NCI-H69 (cell line): ENCODE results near the gene NTRK2.

Source experiments
- DNase-seq: peaks from one replicate; lab custom pipeline; 2025; lab: John Stamatoyannopoulos, UW

Gene NTRK2

DNA sequence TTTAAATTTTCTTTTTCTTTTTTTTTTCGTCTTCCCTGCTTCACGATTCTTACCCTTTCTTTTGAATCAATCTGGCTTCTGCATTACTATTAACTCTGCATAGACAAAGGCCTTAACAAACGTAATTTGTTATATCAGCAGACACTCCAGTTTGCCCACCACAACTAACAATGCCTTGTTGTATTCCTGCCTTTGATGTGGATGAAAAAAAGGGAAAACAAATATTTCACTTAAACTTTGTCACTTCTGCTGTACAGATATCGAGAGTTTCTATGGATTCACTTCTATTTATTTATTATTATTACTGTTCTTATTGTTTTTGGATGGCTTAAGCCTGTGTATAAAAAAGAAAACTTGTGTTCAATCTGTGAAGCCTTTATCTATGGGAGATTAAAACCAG, 352.2 kb downstream of the NTRK2 start:
- DNase-seq, result no peak

DNA sequence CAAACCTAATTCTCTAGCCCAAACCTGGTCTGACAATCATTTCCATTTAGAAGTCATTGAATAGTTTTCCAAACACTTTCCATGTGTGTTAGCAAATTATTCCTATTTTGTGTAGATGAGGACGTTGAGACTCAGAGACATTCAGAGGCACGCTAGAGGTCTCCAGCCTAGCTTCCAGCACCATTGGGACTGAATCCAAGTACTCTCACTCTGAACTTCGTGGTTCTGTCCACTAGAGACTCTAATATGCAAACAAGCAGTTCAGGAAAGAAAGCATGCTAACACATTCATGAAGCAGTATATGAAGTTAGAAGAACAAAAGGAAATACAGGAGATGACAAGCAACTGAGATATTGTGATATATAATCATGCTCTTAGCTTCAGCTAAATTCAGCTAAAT, 354.8 kb downstream of the NTRK2 start:
- DNase-seq, result no peak

DNA sequence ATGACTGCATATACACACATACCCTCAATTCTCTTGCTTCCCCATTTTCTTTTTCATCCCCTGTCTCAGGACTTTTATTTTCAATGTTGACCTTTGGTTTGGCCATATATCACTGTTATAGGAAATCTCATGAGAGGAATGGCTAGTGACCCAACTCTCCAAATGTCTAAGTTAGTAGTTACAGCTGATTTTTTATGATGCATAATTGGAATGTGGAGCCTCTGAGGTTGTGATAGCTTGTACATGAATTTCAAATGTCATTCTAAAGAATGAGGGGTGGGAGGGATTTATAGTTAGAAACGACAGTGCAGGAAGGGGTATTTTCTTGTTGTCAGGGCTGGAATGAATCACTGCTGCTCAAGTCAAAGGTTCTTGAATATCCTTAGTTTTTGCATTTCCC, 356.1 kb downstream of the NTRK2 start:
- DNase-seq, result no peak

DNA sequence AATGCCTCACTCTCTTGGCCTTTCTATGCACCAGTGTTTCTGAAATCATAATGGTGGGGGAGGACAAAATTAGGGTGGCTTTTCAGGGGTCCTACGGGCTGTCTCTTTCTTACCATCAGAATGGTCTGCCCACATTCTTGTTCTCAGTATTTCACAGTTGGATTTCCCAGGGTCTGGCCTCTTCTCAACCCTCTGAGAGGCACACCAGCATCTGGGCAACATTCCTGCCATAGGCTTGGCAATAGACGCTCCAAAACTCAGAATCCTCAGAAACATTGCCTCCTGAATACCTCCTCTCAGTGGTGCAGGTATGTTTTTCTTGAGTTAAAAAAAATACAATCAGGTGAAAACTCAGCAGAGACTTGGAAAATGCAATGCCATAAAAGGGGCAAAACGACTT, 358.3 kb downstream of the NTRK2 start:
- no peak for DNase-seq

DNA sequence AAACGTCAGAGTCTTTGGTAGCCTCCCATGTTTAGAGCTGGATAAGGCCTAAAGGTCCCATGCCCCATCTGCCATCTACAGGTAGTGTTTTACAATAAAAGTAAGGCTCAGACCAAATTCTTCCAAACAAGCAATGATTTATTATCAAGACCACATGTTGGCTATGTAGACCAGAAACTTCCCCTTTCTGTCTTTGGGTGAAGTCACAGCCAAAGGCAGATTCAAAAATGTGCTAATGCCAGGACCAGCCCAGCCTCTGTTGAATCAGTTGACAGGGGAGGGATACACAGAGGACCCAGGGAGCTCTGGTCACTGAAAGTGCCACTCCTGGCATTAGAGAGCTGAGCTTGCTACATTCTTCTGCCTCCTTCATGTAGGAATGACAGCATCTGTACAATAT, 360.8 kb downstream of the NTRK2 start:
- DNase-seq, result peak; percentile 6

DNA sequence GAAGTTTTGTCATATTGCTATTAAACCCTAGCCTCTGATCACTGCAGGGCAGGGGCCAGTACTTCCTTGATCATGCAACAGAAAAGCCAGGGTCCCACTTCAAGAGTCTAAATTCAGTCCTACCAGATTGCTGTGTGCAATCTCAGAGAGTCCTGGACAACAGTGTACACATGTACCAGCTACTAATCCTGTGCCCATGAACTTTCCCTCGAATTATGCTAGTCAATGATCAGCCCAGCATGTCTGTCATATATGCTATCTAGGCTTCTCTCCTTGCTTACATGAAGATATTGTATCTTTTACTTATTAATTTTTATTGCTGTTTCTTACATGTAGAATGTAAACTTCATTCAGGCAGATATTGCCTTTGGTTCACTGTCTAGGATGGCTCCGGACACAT, 367.0 kb downstream of the NTRK2 start:
- no peak for DNase-seq

DNA sequence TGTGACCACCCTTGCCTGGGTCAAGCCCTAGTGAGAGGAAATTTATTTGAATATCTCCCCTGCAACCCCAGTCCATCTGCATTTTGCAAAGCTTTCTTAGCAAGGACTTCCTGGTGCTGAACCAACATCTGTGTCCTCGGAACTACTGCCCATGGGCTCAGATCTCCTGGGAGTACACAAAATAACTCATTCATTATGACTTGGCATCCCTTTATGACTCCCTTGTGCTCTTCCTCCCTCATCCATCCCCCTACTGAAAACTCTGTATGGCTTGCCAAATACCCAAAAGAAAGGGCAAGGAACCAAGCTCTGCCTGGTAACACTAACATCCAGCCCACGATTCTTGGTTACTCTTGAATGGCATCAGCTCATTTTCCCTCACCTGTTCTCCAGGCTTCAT, 368.5 kb downstream of the NTRK2 start:
- no peak for DNase-seq

DNA sequence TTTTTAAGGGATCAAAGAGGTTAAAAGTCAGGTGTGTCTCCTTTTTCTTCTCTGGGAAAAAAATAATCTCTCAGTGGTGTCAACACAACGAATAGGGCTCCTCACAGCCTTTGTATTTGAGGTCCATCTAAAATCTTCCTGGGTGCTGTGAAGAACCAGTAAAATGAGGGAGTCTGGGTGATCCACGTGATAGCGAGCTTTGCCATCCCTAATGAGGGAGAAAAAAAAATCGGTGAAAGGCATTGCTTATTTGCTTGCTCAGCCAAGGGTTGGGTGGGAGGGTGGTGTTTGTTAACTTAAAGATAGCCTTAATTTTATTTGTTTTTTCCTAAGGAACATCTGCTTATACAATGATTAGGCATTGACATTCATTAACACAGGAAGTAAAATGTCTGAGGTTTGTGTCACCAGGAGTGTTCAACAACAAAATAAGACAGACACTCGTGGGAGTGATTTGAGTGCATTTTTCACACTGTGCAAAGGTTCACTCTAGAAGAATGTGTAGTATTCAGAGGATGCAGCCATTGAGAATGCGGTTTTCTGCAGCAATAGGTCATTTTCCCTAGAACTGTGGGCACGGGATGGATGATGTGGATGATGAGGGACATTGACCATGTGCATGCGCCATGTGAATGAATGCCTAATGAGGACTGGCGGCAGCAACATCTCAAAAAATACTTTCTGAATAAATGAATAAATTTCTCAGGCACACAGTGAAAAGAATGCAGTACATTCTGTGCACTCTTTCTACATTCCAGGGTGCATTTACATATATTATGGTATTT, 369.5 kb downstream of the NTRK2 start:
- no peak for DNase-seq

DNA sequence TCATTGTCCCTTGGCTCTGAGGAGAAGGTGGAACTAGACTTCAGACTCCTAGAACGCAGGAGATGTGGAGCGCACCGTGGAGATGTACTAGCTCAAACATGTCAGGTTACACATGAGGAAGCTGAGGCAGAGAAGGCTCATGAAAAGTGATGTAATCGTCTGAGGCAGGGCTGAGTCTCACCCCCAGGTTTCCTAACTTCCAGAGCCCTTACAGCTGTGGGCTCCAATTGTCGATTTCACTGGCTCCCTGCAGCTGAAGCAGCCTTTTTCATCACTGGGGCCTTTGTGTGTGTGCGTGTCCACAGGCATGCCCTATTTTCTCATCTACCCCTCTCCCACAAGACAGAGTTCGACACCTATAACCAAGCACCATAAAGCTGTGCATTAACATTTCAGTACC, 370.6 kb downstream of the NTRK2 start:
- DNase-seq, result no peak

DNA sequence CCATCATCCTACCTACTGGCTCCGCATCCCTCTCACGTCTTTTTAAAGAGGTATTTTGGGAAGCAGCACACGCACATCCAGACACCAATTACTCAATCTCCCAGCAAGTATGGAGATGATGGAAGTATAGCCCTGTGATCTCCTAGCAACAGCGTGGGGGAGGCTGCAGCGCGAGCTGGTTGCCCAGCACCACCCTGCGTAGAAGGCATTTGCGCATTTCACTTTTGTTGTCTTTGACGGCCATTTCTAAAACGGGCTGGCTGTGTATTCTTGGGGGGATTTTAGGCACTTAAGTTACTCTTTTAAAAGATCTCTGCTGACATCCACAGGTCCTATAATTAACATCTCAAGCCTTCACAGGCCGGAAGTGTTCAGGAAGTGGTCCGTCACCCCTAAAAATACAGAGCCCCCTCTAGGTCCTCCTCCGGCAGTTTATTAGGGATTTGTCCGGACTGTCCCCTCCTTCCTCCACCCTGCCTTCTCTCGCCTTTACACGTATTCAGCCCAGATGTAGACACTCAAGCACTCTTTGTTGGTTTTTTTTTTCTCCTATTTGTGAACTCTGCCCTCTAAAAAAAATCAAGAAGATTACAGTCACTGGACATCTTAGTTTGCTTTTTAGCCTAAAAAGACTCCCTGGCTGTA, 371.4 kb downstream of the NTRK2 start:
- peak; percentile 63 for DNase-seq

DNA sequence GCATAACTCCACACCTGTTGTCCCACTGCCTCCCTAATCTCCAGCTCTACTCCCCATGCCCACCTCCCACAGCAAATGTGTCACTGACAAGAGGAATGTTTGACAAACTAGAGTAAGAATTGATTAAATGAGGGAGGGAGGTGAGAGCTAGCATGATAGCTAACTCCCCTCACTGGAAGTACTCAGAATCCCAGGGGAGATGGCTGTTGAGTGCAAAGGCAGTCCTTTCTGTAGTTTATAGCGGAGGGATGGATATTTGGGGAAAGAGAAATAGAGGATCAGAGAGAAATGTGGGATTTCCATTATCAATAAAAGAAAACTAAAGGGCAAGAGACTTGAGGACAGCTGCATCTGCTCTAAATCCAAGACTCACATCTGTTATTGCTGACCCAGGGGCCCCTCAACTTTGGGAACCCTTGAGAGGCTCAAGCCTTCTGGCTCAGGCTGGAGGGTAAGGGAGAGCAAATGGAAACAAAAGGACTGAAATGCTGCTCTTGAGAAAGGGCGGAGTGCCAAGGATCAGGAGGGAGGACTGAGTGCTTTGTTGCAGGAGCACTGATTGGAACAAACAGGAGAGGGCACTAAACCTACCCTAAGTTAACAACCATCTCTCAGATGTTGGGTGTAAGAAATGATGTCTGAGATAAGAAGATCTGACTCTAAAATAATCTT, 372.1 kb downstream of the NTRK2 start:
- no peak for DNase-seq

DNA sequence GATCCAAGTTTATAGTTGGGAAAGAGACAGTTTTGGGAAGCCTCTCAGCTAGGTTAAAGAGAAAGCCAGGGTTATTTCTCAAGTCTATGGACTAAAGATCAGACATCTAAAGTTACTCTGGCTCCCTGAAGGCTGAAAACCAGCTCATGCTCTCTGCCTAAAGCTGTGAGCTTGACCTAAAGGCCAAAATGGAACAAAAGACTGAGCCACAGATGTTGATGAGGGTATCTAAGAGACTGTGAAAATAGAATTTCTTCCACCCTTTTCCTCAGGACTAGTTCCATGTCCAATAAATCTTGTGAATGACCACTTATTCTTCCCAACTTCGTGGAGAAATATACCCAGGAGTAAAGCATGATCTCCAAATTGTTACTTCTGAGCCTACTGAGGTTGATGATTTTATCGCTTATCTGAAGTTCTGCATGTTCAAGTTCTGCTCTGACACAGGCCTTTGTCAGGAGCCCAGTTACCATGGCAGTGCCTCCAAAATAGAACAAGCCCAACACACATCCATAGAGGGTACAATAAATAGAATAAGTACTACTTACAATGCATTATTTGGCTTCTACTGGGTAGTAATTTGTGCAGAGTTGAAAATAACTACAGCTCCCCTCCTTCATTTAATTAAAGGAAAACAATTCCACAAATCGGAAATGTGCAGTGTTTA, 373.6 kb downstream of the NTRK2 start:
- no peak for DNase-seq

DNA sequence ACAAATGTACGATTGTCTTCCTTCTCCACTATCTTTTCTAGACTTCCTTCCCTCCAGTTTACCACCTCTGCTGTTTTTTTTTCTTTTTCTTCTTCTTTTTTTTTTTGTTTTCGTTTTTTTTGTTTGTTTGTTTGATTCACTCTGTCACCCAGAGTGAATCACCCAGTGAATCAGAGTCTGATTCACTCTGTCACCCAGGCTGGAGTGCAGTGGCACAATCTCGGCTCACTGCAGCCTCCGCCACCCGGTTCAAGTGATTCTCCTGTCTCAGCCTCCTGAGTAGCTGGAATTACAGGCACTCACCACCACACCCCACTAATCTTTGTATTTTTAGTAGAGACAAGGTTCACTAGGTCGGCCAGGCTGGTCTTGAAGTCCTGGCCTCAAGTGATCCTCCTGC, 375.7 kb downstream of the NTRK2 start:
- DNase-seq, result no peak

DNA sequence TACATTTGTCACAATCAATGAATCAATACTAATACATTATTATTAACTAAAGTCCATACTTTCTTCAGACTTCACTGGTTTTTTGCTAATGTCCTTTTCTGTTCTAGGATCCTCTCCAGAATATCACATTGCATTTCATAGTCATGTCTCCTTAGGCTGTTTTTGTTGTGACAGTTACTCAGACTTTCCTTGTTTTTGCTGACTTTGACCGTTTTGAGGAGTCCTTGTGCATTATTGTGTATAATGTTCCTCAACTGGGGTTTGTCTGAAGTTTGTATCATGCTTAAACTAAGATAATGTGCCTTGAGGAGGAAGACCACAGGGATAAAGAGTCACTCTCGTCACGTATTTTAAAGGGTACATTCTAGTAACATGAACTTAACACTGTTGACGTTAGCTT, 376.9 kb downstream of the NTRK2 start:
- DNase-seq, result no peak

DNA sequence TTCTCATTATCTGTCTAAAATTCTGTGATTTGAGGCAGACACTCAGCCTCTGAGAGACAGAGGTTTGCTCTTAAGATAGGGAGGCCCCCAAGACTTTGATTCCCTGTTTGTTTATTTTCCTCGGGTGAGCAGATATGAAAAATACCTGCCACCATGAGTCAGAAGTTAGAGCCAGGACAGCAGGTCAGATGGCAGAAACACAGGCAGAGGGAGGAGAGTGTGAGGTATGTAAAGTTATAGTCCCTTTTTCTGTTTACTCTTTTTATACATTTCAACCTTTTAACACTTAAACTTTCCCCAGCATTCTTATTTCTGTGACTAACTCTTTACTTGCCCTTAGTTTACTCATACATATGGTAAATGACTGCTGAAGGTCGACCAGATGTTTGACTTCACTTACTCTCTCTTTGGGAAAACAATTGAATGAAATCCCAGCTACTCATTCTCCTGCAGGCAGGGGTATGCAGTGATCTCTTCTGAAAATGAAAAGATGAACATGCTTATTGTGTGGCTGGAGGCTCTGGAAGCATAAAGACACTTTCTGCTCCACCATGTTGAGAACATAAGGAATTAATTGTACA, 383.8 kb downstream of the NTRK2 start:
- DNase-seq, result no peak

DNA sequence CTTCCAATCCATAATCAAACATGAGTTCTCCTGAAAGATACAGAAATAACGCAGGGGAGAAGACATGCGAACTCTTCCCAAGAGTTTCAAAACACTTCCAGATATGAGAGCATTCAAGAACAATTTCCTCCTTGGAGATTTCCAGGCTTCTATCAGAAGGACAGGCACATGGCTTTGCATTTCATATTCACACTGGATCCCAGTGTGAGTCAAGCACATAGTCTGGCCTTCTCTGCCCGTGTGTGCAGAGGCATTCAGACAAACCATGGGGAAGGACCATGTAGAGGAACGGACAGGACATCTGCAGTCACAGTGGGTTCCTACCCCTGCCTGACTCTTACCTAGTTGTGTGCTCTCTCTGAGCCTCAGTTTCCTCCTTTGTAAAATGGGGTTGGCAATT, 384.5 kb downstream of the NTRK2 start:
- DNase-seq, result no peak

DNA sequence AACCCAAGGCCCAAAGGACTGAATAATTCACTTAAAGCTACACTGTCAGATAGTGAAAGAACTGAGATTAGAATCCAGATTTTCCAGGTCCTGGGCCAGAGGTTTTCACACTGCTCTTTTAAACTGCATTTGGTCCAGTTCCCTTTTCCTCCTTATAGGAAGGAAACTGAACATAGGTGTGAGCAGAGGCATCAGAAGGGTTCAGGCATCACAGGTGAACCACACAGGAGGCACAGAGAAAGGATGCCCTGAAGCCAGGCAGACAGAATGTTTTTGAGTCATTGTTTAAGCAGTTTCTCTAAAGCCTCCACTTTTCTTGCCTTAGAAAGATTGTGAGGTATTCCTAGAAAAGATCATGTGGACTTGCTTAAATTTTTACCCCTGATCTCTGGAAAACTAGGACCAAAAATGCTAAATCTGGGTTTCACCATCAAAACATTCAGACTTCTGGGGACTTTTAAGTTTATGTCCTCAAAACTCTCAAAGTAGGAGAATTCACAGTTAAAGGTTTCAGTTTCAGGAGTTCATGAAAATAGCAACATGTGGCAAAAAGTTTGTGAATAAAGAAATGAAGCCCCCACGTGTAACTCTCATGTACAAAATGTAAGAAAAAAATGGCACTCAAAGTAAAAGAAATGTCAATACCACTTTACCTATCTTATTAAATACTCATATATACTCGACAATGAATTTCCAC, 386.1 kb downstream of the NTRK2 start:
- DNase-seq, result no peak

DNA sequence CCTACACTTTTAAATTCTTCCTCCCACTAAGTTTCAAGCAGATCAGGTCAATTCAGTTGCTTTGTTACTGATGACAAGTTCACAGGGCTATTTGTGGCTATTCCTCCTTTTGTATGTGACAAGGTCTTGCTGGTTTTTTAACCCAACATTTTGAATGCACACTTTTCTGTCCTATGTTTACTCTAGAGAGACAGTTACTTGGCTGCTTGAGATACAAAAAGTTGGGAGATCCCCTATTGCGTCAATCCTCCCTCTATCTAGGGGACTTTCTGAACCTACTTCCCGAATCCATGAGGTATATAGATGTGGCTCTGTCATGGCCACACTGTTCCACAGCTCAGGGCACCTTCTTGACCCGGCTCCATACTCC, 386.7 kb downstream of the NTRK2 start:
- DNase-seq, result no peak

DNA sequence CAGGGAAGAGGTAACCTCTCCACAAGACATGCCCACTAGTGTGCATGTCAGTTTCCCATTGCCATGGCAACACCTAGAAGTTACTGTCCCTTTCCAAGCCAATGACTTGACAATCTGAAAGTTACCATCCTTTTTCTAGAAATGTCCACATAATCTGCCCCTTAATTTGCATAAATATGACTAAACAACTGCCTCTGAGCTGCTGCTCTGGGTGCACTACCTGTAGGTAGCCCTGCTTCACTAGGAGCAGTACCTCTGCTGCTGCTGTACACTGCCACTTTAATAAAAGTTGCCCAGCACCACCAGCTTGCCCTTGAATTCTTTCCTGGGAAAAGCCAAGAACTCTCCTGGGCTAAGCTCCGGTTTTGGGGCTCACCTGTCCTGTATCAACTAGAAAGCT, 392.4 kb downstream of the NTRK2 start:
- no peak for DNase-seq

DNA sequence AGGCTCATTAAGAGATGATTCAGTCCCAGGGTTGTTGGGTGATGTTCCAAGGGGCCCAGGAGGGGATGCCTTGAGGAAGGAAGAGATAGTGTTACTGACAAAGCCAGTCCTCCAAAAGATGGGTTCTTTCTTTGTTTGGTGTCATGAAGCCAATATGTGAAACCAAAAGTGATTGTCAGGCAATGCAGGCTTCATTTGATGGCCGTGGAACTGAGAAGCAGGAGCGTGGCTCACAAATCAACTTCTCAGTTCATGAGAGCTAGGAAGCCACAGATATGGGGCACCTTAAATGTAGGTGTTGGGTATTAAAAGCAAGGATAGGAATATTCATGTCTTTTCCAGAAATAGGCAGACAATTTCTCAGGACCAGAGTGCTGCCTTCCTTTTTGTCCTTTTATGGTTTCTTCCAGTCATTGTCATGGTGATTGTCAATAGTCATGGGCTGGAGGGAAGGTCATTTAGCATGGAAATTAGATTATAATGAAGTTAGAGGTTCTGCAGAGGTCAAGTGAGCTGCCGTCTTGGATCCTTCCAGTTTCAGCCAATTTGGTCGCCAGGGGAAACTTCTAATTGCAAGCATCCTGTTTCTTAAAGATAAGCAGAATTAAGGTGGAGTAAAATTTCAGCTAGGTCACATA, 393.0 kb downstream of the NTRK2 start:
- DNase-seq, result no peak

DNA sequence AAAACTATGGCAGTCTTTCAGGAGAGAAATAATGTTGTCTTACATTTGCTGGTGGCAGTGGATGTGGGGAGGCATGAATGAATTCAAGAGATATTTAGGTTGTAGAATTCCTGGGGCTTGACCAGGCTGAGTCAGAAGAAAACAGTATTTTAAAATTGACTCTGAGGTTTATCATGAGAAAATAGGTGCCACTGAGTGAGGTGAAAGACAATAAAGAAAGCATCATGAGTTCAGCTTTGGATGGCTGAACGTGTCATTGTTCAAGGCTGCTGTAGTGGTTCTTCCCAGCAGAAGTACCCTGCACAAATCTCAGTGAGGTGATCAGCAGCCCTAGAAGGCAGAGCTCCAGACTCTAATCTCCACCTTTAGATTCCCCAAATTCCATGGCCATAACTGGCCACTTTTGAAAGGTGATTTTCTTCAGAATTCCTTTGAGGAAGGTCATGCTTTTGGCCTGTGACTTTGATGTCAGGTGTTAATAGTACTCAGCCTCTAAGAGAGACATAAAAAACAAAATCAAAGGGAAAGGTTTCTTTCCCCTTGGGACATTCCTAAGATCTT, 395.4 kb downstream of the NTRK2 start:
- no peak for DNase-seq
